Ureter (tissue), 1 donor: ENCODE results near the gene SLC17A7. TPM values are rescaled to one million over a fixed set of nuclear protein-coding genes. Genes with fewer than 3 reads are reported as not detected.

Source experiments
- total RNA-seq: library from RNA; stranded (reverse); gene quantifications from one replicate; pipeline ENCODE4 v1.2.4, GENCODE V29; 2023
- donor health status: DM: yes; HTN: yes; CAD: no.

The SLC17A7 gene
- total RNA-seq, 1 donor from 2014 or later, result 0.55 TPM

Other genes with a start within 250 kb of the SLC17A7 start
- gene SLC6A16, start 116.3 kb downstream of the SLC17A7 start, total RNA-seq, result 2.2 TPM
- 11.0 TPM for gene CD37, start 106.1 kb downstream of the SLC17A7 start, total RNA-seq
- 22.9 TPM for gene TEAD2, start 79.1 kb downstream of the SLC17A7 start, total RNA-seq
- gene DKKL1, start 77.7 kb downstream of the SLC17A7 start, total RNA-seq, result 0.62 TPM
- gene KASH5, start 53.3 kb downstream of the SLC17A7 start, total RNA-seq, result not detected
- not detected for gene PTH2, start 18.1 kb downstream of the SLC17A7 start, total RNA-seq
- not detected for gene GFY, start 16.1 kb downstream of the SLC17A7 start, total RNA-seq
- gene PIH1D1, start 10.3 kb upstream of the SLC17A7 start, total RNA-seq, result 47.4 TPM
- 24.0 TPM for gene ALDH16A1, start 11.7 kb upstream of the SLC17A7 start, total RNA-seq
- 12.7 TPM for gene FLT3LG, start 32.7 kb upstream of the SLC17A7 start, total RNA-seq
- gene RPL13A, start 46.1 kb upstream of the SLC17A7 start, total RNA-seq, result 3,508 TPM
- gene RPS11, start 54.9 kb upstream of the SLC17A7 start, total RNA-seq, result 1,912 TPM
- gene FCGRT, start 71.1 kb upstream of the SLC17A7 start, total RNA-seq, result 106 TPM
- 18.6 TPM for gene RCN3, start 86.5 kb upstream of the SLC17A7 start, total RNA-seq
- gene NOSIP, start 139.0 kb upstream of the SLC17A7 start, total RNA-seq, result 35.6 TPM
- gene PRRG2, start 139.8 kb upstream of the SLC17A7 start, total RNA-seq, result 13.2 TPM
- 40.6 TPM for gene PRR12, start 149.7 kb upstream of the SLC17A7 start, total RNA-seq
- gene RRAS, start 198.6 kb upstream of the SLC17A7 start, total RNA-seq, result 59.1 TPM
- 55.7 TPM for gene SCAF1, start 200.7 kb upstream of the SLC17A7 start, total RNA-seq
- 108 TPM for gene IRF3, start 224.3 kb upstream of the SLC17A7 start, total RNA-seq
- gene BCL2L12, start 224.4 kb upstream of the SLC17A7 start, total RNA-seq, result 12.6 TPM
- 166 TPM for gene PRMT1, start 235.7 kb upstream of the SLC17A7 start, total RNA-seq
- 4.1 TPM for gene ADM5, start 248.1 kb upstream of the SLC17A7 start, total RNA-seq
- 3.1 TPM for gene CPT1C, start 249.6 kb upstream of the SLC17A7 start, total RNA-seq